SK-N-MC (cell line): ENCODE measurements around the gene ITGAV.

Experiments used
- EZH2 ChIP-seq: fragments of 200-600 bp; sonication (generic); IDR thresholded peaks from one replicate; pipeline ENCODE4 v1.6.1; 2017; ENCODE audit warnings: antibody characterized with exemption
- POLR2AphosphoS5 ChIP-seq: IDR thresholded peaks from 2 replicates; pipeline ENCODE4 v1.6.1; 2012; ENCODE audit warnings: mild to moderate bottlenecking, low read depth, low read length, borderline replicate concordance

DNA sequence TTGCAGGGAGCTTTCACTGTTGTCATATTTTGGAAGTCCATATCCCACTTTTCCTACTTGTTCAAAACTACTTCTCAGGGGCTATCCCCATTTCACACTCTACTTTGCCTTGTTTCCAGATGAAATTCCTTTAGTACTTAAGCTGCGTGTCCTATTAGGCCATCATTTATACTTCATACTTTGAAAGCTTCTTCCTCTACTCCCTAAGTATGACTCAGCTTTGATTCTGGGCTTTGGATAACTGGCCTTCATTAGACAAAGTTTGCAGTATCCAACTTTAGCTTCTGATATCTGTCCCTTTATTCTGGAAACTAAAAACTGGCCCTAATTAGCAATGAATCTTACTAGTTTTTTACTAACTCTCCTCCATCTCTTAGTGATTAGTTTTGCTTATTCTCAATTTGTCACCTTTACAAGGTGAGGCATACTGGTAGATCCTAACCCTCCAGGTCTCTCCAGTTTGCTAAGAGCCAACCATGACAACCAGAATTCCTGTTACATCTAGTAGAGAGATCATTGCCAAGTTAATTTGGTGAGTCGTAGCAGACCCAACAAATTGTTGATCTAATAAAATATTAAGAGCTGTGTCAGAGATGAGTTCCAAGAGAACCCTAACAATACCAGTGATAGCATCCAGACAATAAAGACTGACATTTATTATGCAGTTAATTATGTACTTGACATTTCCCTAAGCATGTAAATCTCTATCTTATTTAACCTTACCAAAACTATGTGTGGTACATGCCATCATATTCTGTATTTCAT is 31.2 kb upstream of the ITGAV start:
- TF ChIP-seq EZH2 (no peak), POLR2AphosphoS5 (no peak)
